Measurements from ENCODE around the gene PIANP. TPM values are rescaled to one million over a fixed set of nuclear protein-coding genes. Genes with fewer than 3 reads are reported as not detected.

PIANP gene
- total RNA-seq, 2 donors from 2014 or later, result 2.6 to 7.1 TPM

DNA sequence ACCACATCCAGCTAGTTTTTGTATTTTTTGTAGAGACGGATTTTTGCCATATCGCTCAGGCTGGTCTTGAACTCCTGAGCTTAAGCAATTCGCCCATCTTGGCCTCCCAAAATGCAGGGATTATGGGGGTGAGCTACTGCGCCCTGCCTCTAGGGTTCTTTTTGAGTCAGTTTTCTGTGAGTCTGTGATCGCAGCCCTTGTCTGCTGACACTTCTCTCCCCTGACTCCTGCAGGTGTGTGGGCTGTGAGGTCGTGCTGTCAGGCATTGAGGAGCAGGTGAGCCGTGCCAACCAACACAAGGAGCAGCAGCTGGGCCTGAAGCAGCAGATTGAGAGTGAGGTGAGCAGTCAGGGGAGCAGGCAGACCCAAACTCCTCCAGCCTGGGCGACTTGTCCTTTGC is 29.6 kb upstream of the PIANP start:
- no peaks in the 10 kb centered on the region for H3K9me3 Mint-ChIP-seq
- H3K27me3 Mint-ChIP-seq (ENCODE audit: insufficient read depth), result no peaks in the 10 kb centered on the region
- H3K27ac Mint-ChIP-seq, result no peak overlapping the region

GRCh38 chr12:6729186-6729585 is 28.6 kb upstream of the PIANP start:
- peaks cover 13% of the 10 kb centered on the region for H3K4me1 Mint-ChIP-seq
- H3K27me3 ChIP-seq (ENCODE audit: control insufficient read depth, insufficient read depth, low read length, poor library complexity, severe bottlenecking), result no peaks in the 10 kb centered on the region
- no peak overlapping the region for H3K9ac ChIP-seq (ENCODE audit: extremely low read depth, low read length, poor library complexity, severe bottlenecking)
- peaks cover 50% of the 10 kb centered on the region for H3K36me3 Mint-ChIP-seq (ENCODE audit: low read depth)
- WGBS, 2 experiments (ENCODE audit: insufficient coverage in 1 of 2, insufficient read length in 1 of 2), result 92 to 96% methylated on average over 15 to 18 of the region's 18 CpGs
- peaks cover 25% of the 10 kb centered on the region for H3K36me3 ChIP-seq (ENCODE audit: control insufficient read depth, insufficient read depth, low read length)
- no peak overlapping the region for H3K27ac ChIP-seq (ENCODE audit: low read depth, low read length)
- H3K4me3 ChIP-seq (ENCODE audit: low read length), result no peak overlapping the region
- H3K9me3 Mint-ChIP-seq, result no peaks in the 10 kb centered on the region
- peaks cover 6% of the 10 kb centered on the region for H3K4me1 ChIP-seq (ENCODE audit: control insufficient read depth, insufficient read depth, low read length)
- no peaks in the 10 kb centered on the region for H3K27me3 Mint-ChIP-seq (ENCODE audit: insufficient read depth)
- H3K27ac Mint-ChIP-seq, result no peak overlapping the region
- no peak for TF ChIP-seq CTCF (conservative IDR thresholded peaks at IDR 0.05)
- H3K4me3 Mint-ChIP-seq, result no peak overlapping the region
- no peak for DNase-seq
- H3K9me3 ChIP-seq (ENCODE audit: control insufficient read depth, low read length), result no peaks in the 10 kb centered on the region

More for the DNA sequence above, 29.6 kb upstream of the PIANP start:
- no peak overlapping the region for H3K4me3 ChIP-seq (ENCODE audit: low read length)
- WGBS, 2 experiments (ENCODE audit: insufficient coverage in 1 of 2, insufficient read length in 1 of 2), result 92 to 100% methylated on average over 4 to 8 of the region's 8 CpGs
- H3K27me3 ChIP-seq (ENCODE audit: control insufficient read depth, insufficient read depth, low read length, poor library complexity, severe bottlenecking), result no peaks in the 10 kb centered on the region
- Mint-ChIP-seq H3K36me3 (ENCODE audit: low read depth) (peaks cover 50% of the 10 kb centered on the region), H3K4me1 (peaks cover 8% of the 10 kb centered on the region), H3K4me3 (no peak overlapping the region)
- H3K9ac ChIP-seq (ENCODE audit: extremely low read depth, low read length, poor library complexity, severe bottlenecking), result no peak overlapping the region
- TF ChIP-seq CTCF (conservative IDR thresholded peaks at IDR 0.05), result peak; percentile 40
- no peak for DNase-seq
- H3K36me3 ChIP-seq (ENCODE audit: control insufficient read depth, insufficient read depth, low read length), result peaks cover 25% of the 10 kb centered on the region
- no peak overlapping the region for H3K27ac ChIP-seq (ENCODE audit: low read depth, low read length)
- no peaks in the 10 kb centered on the region for H3K4me1 ChIP-seq (ENCODE audit: control insufficient read depth, insufficient read depth, low read length)
- H3K9me3 ChIP-seq (ENCODE audit: control insufficient read depth, low read length), result no peaks in the 10 kb centered on the region

DNA sequence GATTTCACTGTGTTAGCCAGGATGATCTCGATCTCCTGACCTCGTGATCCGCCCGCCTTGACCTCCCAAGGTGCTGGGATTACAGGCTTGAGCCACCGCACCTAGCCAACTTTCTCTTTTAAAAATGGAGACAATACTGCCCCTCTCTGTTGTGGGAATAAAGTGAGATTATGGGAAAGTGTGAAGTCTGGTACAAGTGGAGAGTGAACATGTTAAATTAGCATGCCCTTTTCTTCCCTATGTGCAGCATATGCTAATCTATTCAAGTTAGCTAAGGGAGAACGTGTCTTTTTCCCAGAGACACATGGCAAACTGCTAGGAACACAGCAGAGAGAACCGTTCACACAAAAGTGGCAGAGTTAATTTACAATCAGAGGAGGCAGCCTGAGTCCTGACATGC is 24.7 kb upstream of the PIANP start:
- H3K27ac Mint-ChIP-seq, result no peak overlapping the region
- H3K36me3 ChIP-seq (ENCODE audit: control insufficient read depth, insufficient read depth, low read length), result peaks cover 15% of the 10 kb centered on the region
- H3K27me3 ChIP-seq (ENCODE audit: control insufficient read depth, insufficient read depth, low read length, poor library complexity, severe bottlenecking), result no peaks in the 10 kb centered on the region
- no peak overlapping the region for H3K27ac ChIP-seq (ENCODE audit: low read depth, low read length)
- TF ChIP-seq CTCF (conservative IDR thresholded peaks at IDR 0.05), result no peak
- 87 to 92% methylated on average over 2 to 7 of the region's 7 CpGs for WGBS, 2 experiments (ENCODE audit: insufficient coverage in 1 of 2, insufficient read length in 1 of 2)
- H3K36me3 Mint-ChIP-seq (ENCODE audit: low read depth), result peaks cover 30% of the 10 kb centered on the region
- no peaks in the 10 kb centered on the region for H3K9me3 ChIP-seq (ENCODE audit: control insufficient read depth, low read length)
- no peaks in the 10 kb centered on the region for H3K9me3 Mint-ChIP-seq
- H3K4me3 ChIP-seq (ENCODE audit: low read length), result peak overlapping the region; percentile 90
- peaks cover 19% of the 10 kb centered on the region for H3K4me1 Mint-ChIP-seq
- DNase-seq, result no peak
- H3K4me1 ChIP-seq (ENCODE audit: control insufficient read depth, insufficient read depth, low read length), result peaks cover 6% of the 10 kb centered on the region
- H3K9ac ChIP-seq (ENCODE audit: extremely low read depth, low read length, poor library complexity, severe bottlenecking), result no peak overlapping the region
- peak overlapping the region; percentile 62 for H3K4me3 Mint-ChIP-seq
- H3K27me3 Mint-ChIP-seq (ENCODE audit: insufficient read depth), result no peaks in the 10 kb centered on the region
